Hepatocyte (in vitro differentiated cells): ENCODE measurements around the gene TRNT1. TPM values are rescaled to one million over a fixed set of nuclear protein-coding genes. Genes with fewer than 3 reads are reported as not detected.

Experiments used
- DNase-seq: peaks from one replicate; pipeline ENCODE4 v3.0.0-alpha.2; 2016; ENCODE audit warnings: low spot score
- H2AFZ ChIP-seq: fragments of 200-600 bp; sonication (generic); 2 replicates; pipeline ENCODE4 v1.6.0; 2016; ENCODE audit warnings: antibody characterized with exemption, mild to moderate bottlenecking
- H3K27ac ChIP-seq: fragments of 200-600 bp; sonication (generic); 2 replicates; pipeline ENCODE4 v1.5.1; 2016; ENCODE audit warnings: mild to moderate bottlenecking
- H3K27me3 ChIP-seq: fragments of 200-600 bp; sonication (generic); 2 replicates; pipeline ENCODE4 v1.6.1; 2016
- H3K36me3 ChIP-seq: fragments of 200-600 bp; sonication (generic); replicated peaks from 2 replicates; pipeline ENCODE4 v1.5.1; 2016; ENCODE audit warnings: low read depth; ENCODE audit not compliant: insufficient read depth
- H3K4me1 ChIP-seq: fragments of 200-600 bp; sonication (generic); 2 replicates; pipeline ENCODE4 v1.5.1; 2016; ENCODE audit warnings: mild to moderate bottlenecking, moderate library complexity; ENCODE audit not compliant: insufficient read depth
- H3K4me2 ChIP-seq: fragments of 200-600 bp; sonication (generic); 2 replicates; pipeline ENCODE4 v1.6.0; 2016
- H3K4me3 ChIP-seq: fragments of 200-600 bp; sonication (generic); 2 replicates; pipeline ENCODE4 v1.5.1; 2016; ENCODE audit warnings: mild to moderate bottlenecking
- H3K79me2 ChIP-seq: fragments of 200-600 bp; sonication (generic); 2 replicates; pipeline ENCODE4 v1.6.0; 2017; ENCODE audit warnings: mild to moderate bottlenecking
- H3K9me2 ChIP-seq: fragments of 200-600 bp; sonication (generic); replicated peaks from 2 replicates; pipeline ENCODE4 v1.6.0; 2017; ENCODE audit warnings: mild to moderate bottlenecking; ENCODE audit not compliant: insufficient read depth
- H3K9me3 ChIP-seq: fragments of 200-600 bp; sonication (generic); 2 replicates; pipeline ENCODE4 v1.5.1; 2016; ENCODE audit warnings: low read depth, mild to moderate bottlenecking
- H4K20me1 ChIP-seq: fragments of 200-600 bp; sonication (generic); 2 replicates; pipeline ENCODE4 v1.6.0; 2016; ENCODE audit warnings: mild to moderate bottlenecking; ENCODE audit not compliant: insufficient read depth, poor library complexity, severe bottlenecking
- EZH2 ChIP-seq: fragments of 200-600 bp; sonication (generic); IDR thresholded peaks from 2 replicates; pipeline ENCODE4 v1.6.1; 2016; ENCODE audit warnings: antibody characterized with exemption, mild to moderate bottlenecking, borderline replicate concordance
- EZH2phosphoT487 ChIP-seq: fragments of 200-600 bp; sonication (generic); IDR thresholded peaks from one replicate; pipeline ENCODE4 v1.6.1; 2018; ENCODE audit warnings: antibody characterized with exemption, mild to moderate bottlenecking, low read depth, moderate library complexity; ENCODE audit not compliant: unreplicated experiment, severe bottlenecking
- WGBS: methylation state at CpG from one replicate; pipeline ENCODE4 v1.1.6; 2016; ENCODE audit warnings: low lambda C conversion rate; ENCODE audit errors: missing lambda C conversion rate; 5-methylcytosine and 5-hydroxymethylcytosine counted together
- polyA plus RNA-seq: library from polyadenylated mRNA; unstranded; fragments of >200 nt; fragmentation: Nextera tagmentation; extraction: Ambion mirVana; gene quantifications from 2 replicates; pipeline ENCODE4 v1.2.1, GENCODE V29; 2016
- total RNA-seq: library from RNA; depleted of rRNA; stranded (reverse); fragments of >200 nt; gene quantifications from 2 replicates; pipeline ENCODE4 v1.2.3, GENCODE V29; 2014
- TF ChIP-seq, protein P1 (sequence below): fragments of 200-600 bp; sonication (generic); IDR thresholded peaks from 2 replicates; pipeline ENCODE4 v1.5.1; 2016; ENCODE audit warnings: antibody characterized with exemption, mild to moderate bottlenecking; ENCODE audit not compliant: poor library complexity

TRNT1 gene
- total and polyA plus RNA-seq, 2 experiments from 2014 or later: 26.0 to 27.5 TPM

GRCh38 chr3:3160826-3161225 is 34.1 kb downstream of the TRNT1 start:
- Histone ChIP-seq H3K4me2 (no peak overlapping the region), H3K9me3 (no peaks in the 10 kb centered on the region), H3K4me1 (no peaks in the 10 kb centered on the region), H2AFZ (no peak overlapping the region), H3K27ac (no peak overlapping the region), H3K36me3 (no peaks in the 10 kb centered on the region), H3K27me3 (no peaks in the 10 kb centered on the region), H3K79me2 (no peaks in the 10 kb centered on the region), H4K20me1 (no peaks in the 10 kb centered on the region), H3K4me3 (no peak overlapping the region), H3K9me2 (no peaks in the 10 kb centered on the region)
- no peak for DNase-seq
- TF ChIP-seq EZH2phosphoT487: no peak
- TF ChIP-seq, protein P1, sequence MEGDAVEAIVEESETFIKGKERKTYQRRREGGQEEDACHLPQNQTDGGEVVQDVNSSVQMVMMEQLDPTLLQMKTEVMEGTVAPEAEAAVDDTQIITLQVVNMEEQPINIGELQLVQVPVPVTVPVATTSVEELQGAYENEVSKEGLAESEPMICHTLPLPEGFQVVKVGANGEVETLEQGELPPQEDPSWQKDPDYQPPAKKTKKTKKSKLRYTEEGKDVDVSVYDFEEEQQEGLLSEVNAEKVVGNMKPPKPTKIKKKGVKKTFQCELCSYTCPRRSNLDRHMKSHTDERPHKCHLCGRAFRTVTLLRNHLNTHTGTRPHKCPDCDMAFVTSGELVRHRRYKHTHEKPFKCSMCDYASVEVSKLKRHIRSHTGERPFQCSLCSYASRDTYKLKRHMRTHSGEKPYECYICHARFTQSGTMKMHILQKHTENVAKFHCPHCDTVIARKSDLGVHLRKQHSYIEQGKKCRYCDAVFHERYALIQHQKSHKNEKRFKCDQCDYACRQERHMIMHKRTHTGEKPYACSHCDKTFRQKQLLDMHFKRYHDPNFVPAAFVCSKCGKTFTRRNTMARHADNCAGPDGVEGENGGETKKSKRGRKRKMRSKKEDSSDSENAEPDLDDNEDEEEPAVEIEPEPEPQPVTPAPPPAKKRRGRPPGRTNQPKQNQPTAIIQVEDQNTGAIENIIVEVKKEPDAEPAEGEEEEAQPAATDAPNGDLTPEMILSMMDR: no peak
- TF ChIP-seq EZH2: no peak
- whole genome bisulfite sequencing: 87% methylated on average over 2 of the region's 2 CpGs

DNA sequence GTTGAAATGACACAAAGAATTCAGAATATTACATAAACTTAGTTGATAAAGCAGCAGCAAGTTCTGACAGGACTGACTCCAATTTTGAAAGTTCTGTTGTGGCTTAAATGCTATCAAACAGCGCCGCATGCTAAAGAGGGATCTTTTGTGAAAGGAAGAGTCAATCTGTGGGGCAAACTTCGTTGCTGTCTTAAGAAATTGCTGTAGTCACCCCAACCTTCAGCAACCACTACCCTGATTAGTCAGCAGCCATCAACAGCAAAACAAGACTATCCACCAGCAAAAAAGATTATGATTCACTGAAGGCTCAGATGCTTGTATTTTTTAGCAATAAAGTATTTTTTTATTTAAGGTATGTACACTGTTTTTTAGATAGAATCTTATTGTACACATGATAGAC is 38.5 kb downstream of the TRNT1 start:
- Histone ChIP-seq H3K4me1 (no peaks in the 10 kb centered on the region), H3K27me3 (no peaks in the 10 kb centered on the region), H3K9me3 (no peaks in the 10 kb centered on the region), H3K79me2 (no peaks in the 10 kb centered on the region), H4K20me1 (no peaks in the 10 kb centered on the region), H3K36me3 (no peaks in the 10 kb centered on the region), H3K9me2 (no peaks in the 10 kb centered on the region), H3K4me3 (no peak overlapping the region), H2AFZ (no peak overlapping the region), H3K4me2 (no peak overlapping the region), H3K27ac (no peak overlapping the region)
- WGBS: 67% methylated on average over 3 of the region's 3 CpGs
- TF ChIP-seq, protein P1: no peak
- TF ChIP-seq EZH2: no peak
- no peak for TF ChIP-seq EZH2phosphoT487
- no peak for DNase-seq

- H4K20me1 ChIP-seq: no peaks in the 10 kb centered on the region
- no peak for DNase-seq
Measured at GRCh38 chr3:3165650-3166049, 38.9 kb downstream of the TRNT1 start.

More at GRCh38 chr3:3165650-3166049, 38.9 kb downstream of the TRNT1 start:
- Histone ChIP-seq H3K36me3 (no peaks in the 10 kb centered on the region), H3K9me2 (no peaks in the 10 kb centered on the region), H3K9me3 (no peaks in the 10 kb centered on the region), H2AFZ (no peak overlapping the region), H3K27ac (no peak overlapping the region), H3K27me3 (no peaks in the 10 kb centered on the region), H3K4me1 (no peaks in the 10 kb centered on the region), H3K4me3 (no peak overlapping the region), H3K79me2 (no peaks in the 10 kb centered on the region), H3K4me2 (no peak overlapping the region)
- TF ChIP-seq, protein P1: no peak
- TF ChIP-seq EZH2phosphoT487: no peak
- TF ChIP-seq EZH2: no peak
- WGBS: 99% methylated on average over 3 of the region's 3 CpGs
